Endothelial cell of umbilical vein (primary cell): ENCODE measurements around the gene DIAPH3. TPM values are rescaled to one million over a fixed set of nuclear protein-coding genes. Genes with fewer than 3 reads are reported as not detected.

Experiments
- BruUV-seq: library from RNA; stranded (reverse); fragments of 400-500 nt; replicated peaks from 2 replicates; lab custom pipeline; 2021; lab: Mats Ljungman, UMichigan
- CTCF ChIA-PET: fragments of 300-600, 350-600 bp; sonication (Branson Sonifier 250); formaldehyde crosslinking; loops from one replicate; lab custom pipeline; 2021; ENCODE audit warnings: antibody characterized with exemption, inconsistent platforms; lab: Charles Lee
- POLR2A ChIA-PET: fragments of 300-600, 350-600 bp; sonication (Branson Sonifier 250); formaldehyde crosslinking; loops from one replicate; lab custom pipeline; 2021; ENCODE audit warnings: antibody characterized with exemption, inconsistent platforms; lab: Charles Lee
- DNase-seq: peaks from one replicate; pipeline ENCODE4 v3.0.0-alpha.2; 2011; ENCODE audit warnings: low read depth, low spot score
- FAIRE-seq: peaks from 2 replicates; lab custom pipeline; 2011; peaks lifted over from hg19 to GRCh38; lab: Jason Lieb, UNC
- H2AFZ ChIP-seq: 2 replicates; pipeline ENCODE4 v1.6.0; 2012; ENCODE audit warnings: low read depth, low read length, control low read depth, inconsistent platforms
- H3K27ac ChIP-seq: 2 replicates; pipeline ENCODE4 v1.5.1; 2011; ENCODE audit warnings: low read depth, mild to moderate bottlenecking, control low read depth, low read length, moderate library complexity; ENCODE audit not compliant: insufficient read depth
- H3K27me3 ChIP-seq, 2 experiments: 2 replicates each; pipeline versions ENCODE4 v1.6.0 to v1.6.1; 2011; ENCODE audit warnings: low read length in 2 of 2, mixed read lengths in 1 of 2; ENCODE audit not compliant: control insufficient read depth in 2 of 2, insufficient read depth in 2 of 2
- H3K36me3 ChIP-seq, 2 experiments: 2 replicates in 1 of 2; 3 replicates in 1 of 2; pipeline ENCODE4 v1.5.1; 2011; ENCODE audit warnings: low read length in 2 of 2, mild to moderate bottlenecking in 1 of 2, moderate library complexity in 1 of 2; ENCODE audit not compliant: control insufficient read depth in 2 of 2, insufficient read depth in 2 of 2; ENCODE audit errors: extremely low read depth in 1 of 2
- H3K4me1 ChIP-seq: 3 replicates; pipeline ENCODE4 v1.5.1; 2011; ENCODE audit warnings: mild to moderate bottlenecking, low read length; ENCODE audit not compliant: control insufficient read depth, insufficient read depth; ENCODE audit errors: extremely low read depth
- H3K4me2 ChIP-seq: 2 replicates; pipeline ENCODE4 v1.6.1; 2011; ENCODE audit warnings: low read length, control low read depth, mixed read lengths; ENCODE audit not compliant: insufficient read depth
- H3K4me3 ChIP-seq, 3 experiments: fragments of 200-600 bp in 1 of 3; sonication (generic), shearing (Covaris generic) in 1 of 3; replicated peaks in 1 of 3; 2 replicates each; pipeline ENCODE4 v1.5.1; 2011 to 2016; ENCODE audit warnings: control low read depth in 3 of 3, low read length in 3 of 3, mild to moderate bottlenecking in 2 of 3, inconsistent platforms in 1 of 3, low read depth in 1 of 3, moderate library complexity in 1 of 3; ENCODE audit not compliant: insufficient read depth in 1 of 3
- H3K79me2 ChIP-seq: 2 replicates; pipeline ENCODE4 v1.6.0; 2012; ENCODE audit warnings: low read length, inconsistent platforms; ENCODE audit not compliant: control insufficient read depth, insufficient read depth
- H3K9ac ChIP-seq: replicated peaks from 2 replicates; pipeline ENCODE3; 2011; ENCODE audit warnings: low read length, control low read depth; ENCODE audit not compliant: insufficient read depth; ENCODE audit errors: extremely low read depth
- H3K9me1 ChIP-seq: replicated peaks from 3 replicates; pipeline ENCODE4 v1.6.0; 2011; ENCODE audit warnings: mild to moderate bottlenecking, low read length; ENCODE audit not compliant: control insufficient read depth, insufficient read depth; ENCODE audit errors: extremely low read depth
- H3K9me3 ChIP-seq: replicated peaks from 2 replicates; pipeline ENCODE4 v1.5.1; 2012; ENCODE audit warnings: low read length, inconsistent platforms; ENCODE audit not compliant: control insufficient read depth, insufficient read depth
- H4K20me1 ChIP-seq: replicated peaks from 2 replicates; pipeline ENCODE3; 2011; ENCODE audit warnings: mild to moderate bottlenecking, low read length; ENCODE audit not compliant: control insufficient read depth, insufficient read depth; ENCODE audit errors: extremely low read depth
- EZH2 ChIP-seq: IDR thresholded peaks from 2 replicates; pipeline ENCODE4 v1.6.1; 2012; ENCODE audit warnings: borderline replicate concordance, low read depth, mild to moderate bottlenecking, moderate library complexity, low read length, inconsistent platforms; ENCODE audit not compliant: severe bottlenecking
- FOS ChIP-seq: IDR thresholded peaks from 2 replicates; pipeline ENCODE4 v1.6.1; 2011; ENCODE audit warnings: mild to moderate bottlenecking, low read length, moderate library complexity, borderline replicate concordance; ENCODE audit not compliant: insufficient read depth
- GATA2 ChIP-seq: IDR thresholded peaks from 2 replicates; pipeline ENCODE4 v1.7.0; 2011; ENCODE audit warnings: low read depth, mild to moderate bottlenecking, moderate library complexity, mixed read lengths, low read length; ENCODE audit not compliant: insufficient read length, insufficient read depth
- POLR2A ChIP-seq: IDR thresholded peaks from 2 replicates; pipeline ENCODE4 v1.6.1; 2012; ENCODE audit warnings: low read depth, mild to moderate bottlenecking, control low read depth, low read length
- POLR2AphosphoS5 ChIP-seq: IDR thresholded peaks from 2 replicates; pipeline ENCODE4 v1.6.1; 2012; ENCODE audit warnings: low read depth, mild to moderate bottlenecking, control low read depth, low read length, moderate library complexity; ENCODE audit not compliant: insufficient read depth
- dilution Hi-C: fragments of 300-500 bp; cut with MboI; formaldehyde crosslinking; loops from one replicate; pipeline ENCODE4 v1.15.0; 2019; ENCODE audit warnings: low sequenced_read_pairs; ENCODE audit not compliant: extremely low pct_ligation_motif_present
- intact Hi-C: fragments of 100-400 bp; cut with micrococcal nuclease; formaldehyde crosslinking; loops from one replicate; pipeline ENCODE4 v1.10.0; 2022
- polyA plus RNA-seq, 4 experiments: library from polyadenylated mRNA; depleted of rRNA in 3 of 4; stranded (reverse) in 3 of 4; unstranded in 1 of 4; fragments of >200 nt; gene quantifications; 2 replicates each; pipeline versions ENCODE4 v1.2.1 to v1.2.3, GENCODE V29; 2011 to 2012; ENCODE audit warnings: missing spikeins in 1 of 4
- total RNA-seq: library from RNA; stranded (reverse); gene quantifications from 2 replicates; pipeline ENCODE4 v1.2.3, GENCODE V29; 2021
- TF ChIP-seq, protein P1 (sequence below), 2 donors: IDR thresholded peaks; 1 replicate in 1 of 2; 2 replicates in 1 of 2; pipeline ENCODE4 v1.5.1; 2011; ENCODE audit warnings: low read length in 2 of 2, mild to moderate bottlenecking in 2 of 2, moderate library complexity in 2 of 2, control low read depth in 1 of 2, inconsistent platforms in 1 of 2, low read depth in 1 of 2; ENCODE audit not compliant: insufficient read depth in 1 of 2; ENCODE audit errors: extremely low read depth in 1 of 2
- TF ChIP-seq, protein P2 (sequence below): IDR thresholded peaks from 2 replicates; pipeline ENCODE4 v1.6.1; 2011; ENCODE audit not compliant: insufficient read depth, insufficient read length

Gene DIAPH3
- total and polyA plus RNA-seq, 2 donors (not counting 3 experiments of a cell fraction or from before 2014, with no cell fraction given) = 9.9 to 44.0 TPM

DNA sequence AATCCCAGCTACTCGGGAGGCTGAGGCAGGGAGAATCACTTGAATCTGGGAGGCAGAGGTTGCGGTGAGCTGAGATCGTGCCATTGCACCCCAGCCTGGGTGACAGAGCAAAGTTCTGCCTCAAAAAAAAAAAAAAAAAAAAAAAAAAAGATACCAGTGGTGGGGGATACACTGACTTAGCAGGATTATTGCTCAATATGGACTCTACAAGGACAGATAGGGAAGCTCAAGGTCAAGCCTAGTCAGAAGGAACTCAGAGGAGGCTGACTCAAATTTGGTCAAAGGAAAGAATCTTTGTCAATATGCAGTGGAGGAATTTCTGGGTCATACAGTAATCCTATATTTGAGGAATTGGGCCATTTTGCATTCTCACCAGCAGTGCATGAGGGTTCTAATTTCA lies 6.7 kb upstream of the DIAPH3 start:
- no TSS peak for BruUV-seq
- no peaks in the 10 kb centered on the region for H3K9me1 ChIP-seq
- H3K27ac ChIP-seq = no peak overlapping the region
- no peaks in the 10 kb centered on the region for H3K9me3 ChIP-seq
- FAIRE-seq (no peak), DNase-seq (no peak)
- no peaks in the 10 kb centered on the region for H3K27me3 ChIP-seq
- no peaks in the 10 kb centered on the region for H3K36me3 ChIP-seq
- H3K4me2 ChIP-seq = no peak overlapping the region
- no peak overlapping the region for H3K4me3 ChIP-seq
- no peak overlapping the region for H2AFZ ChIP-seq
- H3K79me2 ChIP-seq = no peaks in the 10 kb centered on the region
- TF ChIP-seq GATA2 (no peak), POLR2AphosphoS5 (no peak), POLR2A (no peak), FOS (no peak), EZH2 (no peak)
- H3K4me1 ChIP-seq = no peaks in the 10 kb centered on the region
- H3K9ac ChIP-seq = no peak overlapping the region
- dilution Hi-C loops (no loop called here), intact Hi-C loops (no loop called here)
- CTCF ChIA-PET = interaction anchor here (0.7 kb wide), 2 partner anchors 74 to 77 kb away, joined by 4 to 5 read pairs; no protein-coding TSS in a partner anchor
- POLR2A ChIA-PET = no interaction called here
- H4K20me1 ChIP-seq = no peaks in the 10 kb centered on the region

DNA sequence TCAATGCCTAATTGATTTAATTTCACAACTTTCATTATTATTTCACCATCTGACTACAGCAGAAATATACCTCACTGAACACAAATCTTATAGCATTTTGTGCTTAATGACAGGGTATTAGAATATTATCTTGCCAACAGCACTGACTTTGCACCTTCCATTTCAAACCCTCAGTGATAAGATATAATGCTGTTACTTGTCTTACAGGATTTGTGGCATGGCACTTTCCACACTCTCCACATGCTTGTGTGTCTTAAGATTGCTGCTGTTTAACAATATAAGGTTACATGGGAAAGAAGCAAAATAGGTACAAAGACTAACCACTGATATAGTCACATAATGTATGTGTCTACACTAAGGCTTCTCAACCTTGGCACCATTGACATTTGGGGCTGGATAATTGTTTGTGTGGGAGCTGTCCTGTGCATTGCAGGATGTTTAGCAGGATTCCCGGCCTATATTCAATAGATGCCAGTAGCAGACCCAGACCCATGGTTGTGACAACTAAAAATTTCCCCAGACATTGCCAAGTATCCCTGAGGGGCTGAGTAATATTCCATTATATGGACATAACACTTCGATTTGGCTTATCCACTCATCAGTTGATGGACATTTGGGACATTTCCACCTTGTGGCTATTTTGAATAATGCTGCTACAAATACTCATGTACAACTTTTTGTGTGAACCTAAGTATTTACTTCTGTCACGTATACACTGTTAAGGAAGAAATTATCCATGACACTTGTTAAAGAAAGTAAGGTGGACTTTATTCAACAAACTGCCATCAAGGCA lies 5.7 kb upstream of the DIAPH3 start:
- Histone ChIP-seq H3K9me1 (no peaks in the 10 kb centered on the region), H3K4me2 (no peak overlapping the region), H3K9me3 (no peaks in the 10 kb centered on the region), H3K36me3 (no peaks in the 10 kb centered on the region), H3K4me1 (peaks cover 6% of the 10 kb centered on the region), H3K27ac (no peak overlapping the region), H2AFZ (no peak overlapping the region), H3K79me2 (no peaks in the 10 kb centered on the region), H3K27me3 (no peaks in the 10 kb centered on the region), H3K9ac (no peak overlapping the region), H3K4me3 (no peak overlapping the region), H4K20me1 (no peaks in the 10 kb centered on the region)
- TF ChIP-seq, protein P1, sequence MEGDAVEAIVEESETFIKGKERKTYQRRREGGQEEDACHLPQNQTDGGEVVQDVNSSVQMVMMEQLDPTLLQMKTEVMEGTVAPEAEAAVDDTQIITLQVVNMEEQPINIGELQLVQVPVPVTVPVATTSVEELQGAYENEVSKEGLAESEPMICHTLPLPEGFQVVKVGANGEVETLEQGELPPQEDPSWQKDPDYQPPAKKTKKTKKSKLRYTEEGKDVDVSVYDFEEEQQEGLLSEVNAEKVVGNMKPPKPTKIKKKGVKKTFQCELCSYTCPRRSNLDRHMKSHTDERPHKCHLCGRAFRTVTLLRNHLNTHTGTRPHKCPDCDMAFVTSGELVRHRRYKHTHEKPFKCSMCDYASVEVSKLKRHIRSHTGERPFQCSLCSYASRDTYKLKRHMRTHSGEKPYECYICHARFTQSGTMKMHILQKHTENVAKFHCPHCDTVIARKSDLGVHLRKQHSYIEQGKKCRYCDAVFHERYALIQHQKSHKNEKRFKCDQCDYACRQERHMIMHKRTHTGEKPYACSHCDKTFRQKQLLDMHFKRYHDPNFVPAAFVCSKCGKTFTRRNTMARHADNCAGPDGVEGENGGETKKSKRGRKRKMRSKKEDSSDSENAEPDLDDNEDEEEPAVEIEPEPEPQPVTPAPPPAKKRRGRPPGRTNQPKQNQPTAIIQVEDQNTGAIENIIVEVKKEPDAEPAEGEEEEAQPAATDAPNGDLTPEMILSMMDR (IDR thresholded peaks at IDR 0.05; ENCODE audit: extremely low read depth in 1 of 2, insufficient read depth in 1 of 2, low read depth in 1 of 2, low read length in 2 of 2) = no peak
- TF ChIP-seq EZH2 = no peak
- TF ChIP-seq POLR2AphosphoS5 = no peak
- TF ChIP-seq GATA2 = no peak
- no peak for TF ChIP-seq FOS
- TF ChIP-seq, protein P2, sequence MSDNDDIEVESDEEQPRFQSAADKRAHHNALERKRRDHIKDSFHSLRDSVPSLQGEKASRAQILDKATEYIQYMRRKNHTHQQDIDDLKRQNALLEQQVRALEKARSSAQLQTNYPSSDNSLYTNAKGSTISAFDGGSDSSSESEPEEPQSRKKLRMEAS = no peak
- dilution Hi-C loops = no loop called here
- BruUV-seq = no TSS peak
- FAIRE-seq = no peak
- ChIA-PET POLR2A (no interaction called here), CTCF (interaction anchor here (0.7 kb wide), 2 partner anchors 73 to 76 kb away, joined by 4 to 5 read pairs; no protein-coding TSS in a partner anchor)
- intact Hi-C loops = loop anchor here (10.0 kb wide), 2 partner anchors 265 to 635 kb away; no protein-coding TSS in a partner anchor
- DNase-seq = no peak
